ENCODE data around the gene PLXNA4. TPM values are rescaled to one million over a fixed set of nuclear protein-coding genes. Genes with fewer than 3 reads are reported as not detected.

Gene PLXNA4
- total RNA-seq, 4 donors from 2014 or later: 1.1 to 2.8 (median 1.4) TPM

GRCh38 chr7:132504071-132504470 lies 72.2 kb downstream of the PLXNA4 start:
- DNase-seq: no peak
- Histone ChIP-seq H3K27ac (no peak overlapping the region), H3K9me3 (no peaks in the 10 kb centered on the region), H3K27me3 (no peaks in the 10 kb centered on the region), H3K4me1 (no peaks in the 10 kb centered on the region), H3K4me3 (no peak overlapping the region), H3K36me3 (no peaks in the 10 kb centered on the region)
- TF ChIP-seq POLR2AphosphoS5 (IDR thresholded peaks at IDR 0.05) (no peak), POLR2A (IDR thresholded peaks at IDR 0.05) (no peak), EP300 (IDR thresholded peaks at IDR 0.05; ENCODE audit: low read depth) (no peak), CTCF (IDR thresholded peaks at IDR 0.05) (no peak)
- intact Hi-C loops (cut with DNase I; ENCODE audit: low total_unique reads) (no loop called here), in situ Hi-C loops (cut with MboI; ENCODE audit: low pct_ligation_motif_present in 1 of 4, low pct_unique_long_range_greater_than_20kb in 1 of 4, low sequenced_read_pairs in 3 of 4) (no loop called here)
- 90% methylated on average over 5 of the region's 5 CpGs; no CpG with 5 or more reads in 1 of the 2 donors for WGBS, 2 donors (ENCODE audit: low coverage in 1 of 2)

- Histone ChIP-seq H3K27me3 (no peaks in the 10 kb centered on the region), H3K9me3 (no peaks in the 10 kb centered on the region), H3K4me3 (no peak overlapping the region), H3K4me1 (no peaks in the 10 kb centered on the region), H3K27ac (no peak overlapping the region), H3K36me3 (no peaks in the 10 kb centered on the region)
- intact Hi-C loops (cut with DNase I; ENCODE audit: low total_unique reads) (no loop called here), in situ Hi-C loops (cut with MboI; ENCODE audit: low pct_ligation_motif_present in 1 of 4, low pct_unique_long_range_greater_than_20kb in 1 of 4, low sequenced_read_pairs in 3 of 4) (no loop called here)
- TF ChIP-seq POLR2A (IDR thresholded peaks at IDR 0.05) (no peak), EP300 (IDR thresholded peaks at IDR 0.05; ENCODE audit: low read depth) (no peak), CTCF (IDR thresholded peaks at IDR 0.05) (no peak), POLR2AphosphoS5 (IDR thresholded peaks at IDR 0.05) (no peak)
- no peak for DNase-seq
Observed at GRCh38 chr7:132503415-132503814, 72.9 kb downstream of the PLXNA4 start.

GRCh38 chr7:132501956-132502355 lies 74.3 kb downstream of the PLXNA4 start:
- Histone ChIP-seq H3K4me3 (no peak overlapping the region), H3K27me3 (no peaks in the 10 kb centered on the region), H3K36me3 (no peaks in the 10 kb centered on the region), H3K27ac (no peak overlapping the region), H3K4me1 (no peaks in the 10 kb centered on the region), H3K9me3 (no peaks in the 10 kb centered on the region)
- TF ChIP-seq POLR2A (IDR thresholded peaks at IDR 0.05) (no peak), POLR2AphosphoS5 (IDR thresholded peaks at IDR 0.05) (no peak)
- 73% methylated on average over 7 of the region's 7 CpGs; no CpG with 5 or more reads in 1 of the 2 donors for WGBS, 2 donors (ENCODE audit: low coverage in 1 of 2)
- in situ Hi-C loops (cut with MboI; ENCODE audit: low pct_ligation_motif_present in 1 of 4, low pct_unique_long_range_greater_than_20kb in 1 of 4, low sequenced_read_pairs in 3 of 4) (no loop called here), intact Hi-C loops (cut with DNase I; ENCODE audit: low total_unique reads) (no loop called here)
- DNase-seq: no peak

GRCh38 chr7:132500727-132501440 lies 75.4 kb downstream of the PLXNA4 start:
- Histone ChIP-seq H3K4me1 (no peaks in the 10 kb centered on the region), H3K9me3 (no peaks in the 10 kb centered on the region), H3K36me3 (no peaks in the 10 kb centered on the region), H3K27me3 (no peaks in the 10 kb centered on the region), H3K27ac (no peak overlapping the region), H3K4me3 (no peak overlapping the region)
- TF ChIP-seq CTCF (IDR thresholded peaks at IDR 0.05): peak in 3 of 5 experiments; percentile 16 to 29 (median 22)
- no peak for TF ChIP-seq POLR2A (IDR thresholded peaks at IDR 0.05)
- intact Hi-C loops (cut with DNase I; ENCODE audit: low total_unique reads): no loop called here
- peak; percentile 28 for DNase-seq
- in situ Hi-C loops (cut with MboI; ENCODE audit: low pct_ligation_motif_present in 1 of 4, low pct_unique_long_range_greater_than_20kb in 1 of 4, low sequenced_read_pairs in 3 of 4): no loop called here
- 55 to 56% methylated on average over 8 to 10 of the region's 10 CpGs for WGBS, 2 donors (ENCODE audit: low coverage in 1 of 2)

- Histone ChIP-seq H3K27ac (no peak overlapping the region), H3K27me3 (no peaks in the 10 kb centered on the region), H3K4me3 (no peak overlapping the region), H3K4me1 (no peaks in the 10 kb centered on the region), H3K9me3 (no peaks in the 10 kb centered on the region), H3K36me3 (no peaks in the 10 kb centered on the region)
- intact Hi-C loops (cut with DNase I; ENCODE audit: low total_unique reads): no loop called here
- TF ChIP-seq EP300 (IDR thresholded peaks at IDR 0.05; ENCODE audit: low read depth) (no peak), POLR2AphosphoS5 (IDR thresholded peaks at IDR 0.05) (no peak)
- 82 to 92% methylated on average over 3 to 5 of the region's 5 CpGs for WGBS, 2 donors (ENCODE audit: low coverage in 1 of 2)
- no peak for DNase-seq
- in situ Hi-C loops (cut with MboI; ENCODE audit: low pct_ligation_motif_present in 1 of 4, low pct_unique_long_range_greater_than_20kb in 1 of 4, low sequenced_read_pairs in 3 of 4): no loop called here
Observed at GRCh38 chr7:132499487-132499886, 76.8 kb downstream of the PLXNA4 start.
